Measurements from ENCODE around the gene PDE10A. TPM values are rescaled to one million over a fixed set of nuclear protein-coding genes. Genes with fewer than 3 reads are reported as not detected.

Gene PDE10A
- total and polyA plus RNA-seq, 7 donors = 1.2 to 33.5 (median 7.4) TPM; not detected in 1

DNA sequence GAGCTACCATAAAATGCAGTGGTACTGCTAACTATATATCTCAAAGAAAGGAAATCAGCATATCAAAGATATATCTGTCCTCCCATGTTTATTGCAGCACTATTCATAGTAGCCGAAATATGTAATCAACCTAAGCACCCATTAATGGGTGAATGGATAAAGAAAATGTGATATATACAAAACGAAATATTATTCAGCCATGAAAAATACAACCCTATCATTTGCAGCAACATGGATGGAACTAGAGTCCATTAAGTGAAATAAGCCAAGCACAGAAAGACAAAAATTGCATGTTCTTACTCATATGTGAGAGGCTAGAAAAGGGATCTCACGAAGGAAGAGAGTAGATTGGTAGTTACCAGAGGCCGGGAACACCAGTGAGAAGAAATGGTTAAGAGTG lies 126.1 kb downstream of the PDE10A start:
- Histone ChIP-seq H3K4me1 (no peaks in the 10 kb centered on the region), H3K9me3 (no peaks in the 10 kb centered on the region), H3K4me3 (no peak overlapping the region), H3K27ac (no peak overlapping the region), H3K27me3 (no peaks in the 10 kb centered on the region), H3K36me3 (no peaks in the 10 kb centered on the region)
- WGBS, 2 donors = 79 to 89% methylated on average over 4 of the region's 4 CpGs
- TF ChIP-seq POLR2A (IDR thresholded peaks at IDR 0.05) = no peak
- TF ChIP-seq, protein P1, sequence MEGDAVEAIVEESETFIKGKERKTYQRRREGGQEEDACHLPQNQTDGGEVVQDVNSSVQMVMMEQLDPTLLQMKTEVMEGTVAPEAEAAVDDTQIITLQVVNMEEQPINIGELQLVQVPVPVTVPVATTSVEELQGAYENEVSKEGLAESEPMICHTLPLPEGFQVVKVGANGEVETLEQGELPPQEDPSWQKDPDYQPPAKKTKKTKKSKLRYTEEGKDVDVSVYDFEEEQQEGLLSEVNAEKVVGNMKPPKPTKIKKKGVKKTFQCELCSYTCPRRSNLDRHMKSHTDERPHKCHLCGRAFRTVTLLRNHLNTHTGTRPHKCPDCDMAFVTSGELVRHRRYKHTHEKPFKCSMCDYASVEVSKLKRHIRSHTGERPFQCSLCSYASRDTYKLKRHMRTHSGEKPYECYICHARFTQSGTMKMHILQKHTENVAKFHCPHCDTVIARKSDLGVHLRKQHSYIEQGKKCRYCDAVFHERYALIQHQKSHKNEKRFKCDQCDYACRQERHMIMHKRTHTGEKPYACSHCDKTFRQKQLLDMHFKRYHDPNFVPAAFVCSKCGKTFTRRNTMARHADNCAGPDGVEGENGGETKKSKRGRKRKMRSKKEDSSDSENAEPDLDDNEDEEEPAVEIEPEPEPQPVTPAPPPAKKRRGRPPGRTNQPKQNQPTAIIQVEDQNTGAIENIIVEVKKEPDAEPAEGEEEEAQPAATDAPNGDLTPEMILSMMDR (IDR thresholded peaks at IDR 0.05) = no peak
- TF ChIP-seq EP300 (IDR thresholded peaks at IDR 0.05) = no peak
- no peak for TF ChIP-seq POLR2AphosphoS5 (IDR thresholded peaks at IDR 0.05)
- intact Hi-C loops (cut with DNase I) = no loop called here
- no peak for DNase-seq

DNA sequence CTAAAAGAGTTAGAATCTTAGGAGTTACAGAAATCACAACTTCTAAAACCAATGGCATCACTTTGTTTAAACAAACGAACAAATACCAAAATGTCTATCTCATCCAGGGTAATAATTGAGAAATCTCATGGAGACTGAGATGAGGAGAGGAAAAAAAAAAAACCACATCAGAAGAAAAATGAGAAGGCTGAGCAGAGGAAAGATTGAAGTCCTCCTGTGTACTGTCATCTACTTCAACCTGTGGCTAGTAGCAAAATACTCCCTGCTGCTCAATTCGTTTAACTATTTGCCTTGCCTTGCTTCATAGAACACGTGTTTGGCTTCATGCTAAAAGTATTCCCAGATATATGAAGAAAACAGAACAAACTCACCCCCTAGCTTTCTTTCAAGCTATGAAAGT lies 143.7 kb downstream of the PDE10A start:
- no peak overlapping the region for H3K4me3 ChIP-seq
- TF ChIP-seq EP300 (IDR thresholded peaks at IDR 0.05) (no peak), POLR2AphosphoS5 (IDR thresholded peaks at IDR 0.05) (no peak), POLR2A (IDR thresholded peaks at IDR 0.05) (no peak)
- TF ChIP-seq, protein P1 (IDR thresholded peaks at IDR 0.05) = no peak
- H3K27me3 ChIP-seq = no peaks in the 10 kb centered on the region
- DNase-seq = no peak
- intact Hi-C loops (cut with DNase I) = no loop called here
- H3K36me3 ChIP-seq = no peaks in the 10 kb centered on the region
- H3K4me1 ChIP-seq = no peaks in the 10 kb centered on the region
- WGBS, 2 donors = 78 to 85% methylated on average over 3 of the region's 3 CpGs
- H3K9me3 ChIP-seq = no peaks in the 10 kb centered on the region
- H3K27ac ChIP-seq = no peak overlapping the region

DNA sequence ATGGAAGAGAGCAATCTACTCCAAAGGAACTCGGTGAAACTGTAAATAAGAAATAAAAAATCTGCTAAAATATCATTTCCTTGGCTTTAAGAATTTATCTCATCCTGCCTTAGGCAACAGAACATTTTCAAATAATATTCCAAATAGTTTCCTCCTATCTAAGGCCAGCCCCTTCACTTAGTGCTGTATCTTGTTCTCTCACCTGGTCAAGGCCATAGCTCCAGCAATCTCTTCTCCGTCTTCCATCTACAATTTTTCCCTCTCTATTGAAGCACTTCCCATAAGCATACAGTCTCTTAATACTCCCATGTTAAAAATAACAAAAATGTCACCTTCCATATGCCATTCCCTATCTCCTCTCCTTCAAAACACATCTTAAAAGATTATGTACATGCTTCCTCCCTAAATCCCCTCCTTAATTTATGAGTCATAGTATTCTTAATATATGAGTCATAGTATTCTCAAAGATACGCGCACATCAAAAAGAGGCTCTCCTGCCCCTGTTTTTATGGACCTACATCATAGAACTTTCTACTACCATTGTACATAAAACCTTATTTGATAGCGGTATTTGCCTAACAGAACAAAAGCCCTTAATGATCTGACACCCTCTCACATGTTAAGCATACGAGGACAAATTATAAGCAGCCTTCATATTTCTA lies 146.9 kb downstream of the PDE10A start:
- H3K27ac ChIP-seq = no peak overlapping the region
- TF ChIP-seq POLR2A (IDR thresholded peaks at IDR 0.05) (no peak), EP300 (IDR thresholded peaks at IDR 0.05) (no peak), POLR2AphosphoS5 (IDR thresholded peaks at IDR 0.05) (no peak)
- TF ChIP-seq, protein P1 (IDR thresholded peaks at IDR 0.05) = no peak
- H3K4me1 ChIP-seq = no peaks in the 10 kb centered on the region
- H3K27me3 ChIP-seq = no peaks in the 10 kb centered on the region
- intact Hi-C loops (cut with DNase I) = no loop called here
- no peaks in the 10 kb centered on the region for H3K36me3 ChIP-seq
- no peaks in the 10 kb centered on the region for H3K9me3 ChIP-seq
- 84% methylated on average over 6 of the region's 6 CpGs for WGBS, 2 donors
- H3K4me3 ChIP-seq = no peak overlapping the region
- no peak for DNase-seq

DNA sequence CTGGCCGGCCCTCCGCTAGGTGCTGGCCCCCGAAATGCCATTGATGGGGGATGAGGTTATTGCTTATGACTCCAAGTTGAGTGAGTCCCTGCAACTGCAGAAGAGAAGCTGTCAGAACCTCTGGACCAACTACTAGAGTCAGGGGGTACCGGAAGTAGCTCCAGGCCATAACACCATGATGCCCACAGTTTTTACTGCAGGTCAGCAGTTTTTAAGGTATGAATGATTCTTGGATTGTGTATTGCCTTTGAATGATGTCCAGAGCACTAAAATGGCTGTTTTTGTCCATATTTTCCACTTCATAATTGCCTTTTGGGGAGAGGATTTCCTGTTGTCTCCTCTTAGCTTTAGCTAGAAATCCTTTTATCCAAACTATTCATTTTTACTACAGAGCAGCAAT lies 148.4 kb downstream of the PDE10A start:
- intact Hi-C loops (cut with DNase I) = no loop called here
- Histone ChIP-seq H3K27ac (no peak overlapping the region), H3K9me3 (no peaks in the 10 kb centered on the region), H3K36me3 (no peaks in the 10 kb centered on the region), H3K27me3 (no peaks in the 10 kb centered on the region), H3K4me3 (no peak overlapping the region), H3K4me1 (no peaks in the 10 kb centered on the region)
- no peak for DNase-seq
- TF ChIP-seq POLR2A (IDR thresholded peaks at IDR 0.05) = no peak
- TF ChIP-seq, protein P1 (IDR thresholded peaks at IDR 0.05) = no peak
- no peak for TF ChIP-seq POLR2AphosphoS5 (IDR thresholded peaks at IDR 0.05)
- TF ChIP-seq EP300 (IDR thresholded peaks at IDR 0.05) = no peak
- 94 to 97% methylated on average over 4 of the region's 4 CpGs for WGBS, 2 donors

DNA sequence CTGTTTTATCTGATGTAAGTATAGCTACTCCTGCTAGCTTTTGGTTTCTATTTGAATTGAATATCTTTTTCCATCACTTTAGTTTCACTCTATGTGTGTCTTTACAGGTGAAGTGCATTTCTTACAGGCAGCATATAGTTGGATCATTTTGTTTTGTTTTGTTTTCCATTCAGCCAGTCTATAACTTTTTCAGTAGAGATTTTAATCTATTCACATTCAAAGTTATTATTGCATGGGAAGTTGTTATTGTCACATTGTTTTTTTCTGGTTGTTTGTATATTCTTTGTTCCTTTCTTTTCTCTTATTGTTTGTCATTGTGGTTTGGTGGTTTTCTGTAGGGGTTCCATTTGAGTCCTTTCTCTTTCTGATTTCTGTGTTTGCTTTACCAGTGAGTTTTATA lies 151.2 kb downstream of the PDE10A start:
- no peak overlapping the region for H3K27ac ChIP-seq
- intact Hi-C loops (cut with DNase I) = no loop called here
- no peaks in the 10 kb centered on the region for H3K27me3 ChIP-seq
- DNase-seq = no peak
- H3K4me1 ChIP-seq = peaks cover 0 to 8% (median 0%) of the 10 kb centered on the region in 4 donors
- no peaks in the 10 kb centered on the region for H3K36me3 ChIP-seq
- TF ChIP-seq POLR2AphosphoS5 (IDR thresholded peaks at IDR 0.05) (no peak), EP300 (IDR thresholded peaks at IDR 0.05) (no peak), POLR2A (IDR thresholded peaks at IDR 0.05) (no peak)
- TF ChIP-seq, protein P1 (IDR thresholded peaks at IDR 0.05) = no peak
- H3K9me3 ChIP-seq = no peaks in the 10 kb centered on the region
- no peak overlapping the region for H3K4me3 ChIP-seq

All from sigmoid colon (tissue), 7 donors.